ENCODE data around the gene ADCK1. TPM values are rescaled to one million over a fixed set of nuclear protein-coding genes. Genes with fewer than 3 reads are reported as not detected.
"Not testable (repeated sequence)": the region's sequence is repeated elsewhere in the genome, so short reads cannot be mapped to it uniquely, and the experiment has no call there.

ADCK1 gene
- total RNA-seq, 2 donors from 2014 or later: 4.7 to 5.1 TPM

DNA sequence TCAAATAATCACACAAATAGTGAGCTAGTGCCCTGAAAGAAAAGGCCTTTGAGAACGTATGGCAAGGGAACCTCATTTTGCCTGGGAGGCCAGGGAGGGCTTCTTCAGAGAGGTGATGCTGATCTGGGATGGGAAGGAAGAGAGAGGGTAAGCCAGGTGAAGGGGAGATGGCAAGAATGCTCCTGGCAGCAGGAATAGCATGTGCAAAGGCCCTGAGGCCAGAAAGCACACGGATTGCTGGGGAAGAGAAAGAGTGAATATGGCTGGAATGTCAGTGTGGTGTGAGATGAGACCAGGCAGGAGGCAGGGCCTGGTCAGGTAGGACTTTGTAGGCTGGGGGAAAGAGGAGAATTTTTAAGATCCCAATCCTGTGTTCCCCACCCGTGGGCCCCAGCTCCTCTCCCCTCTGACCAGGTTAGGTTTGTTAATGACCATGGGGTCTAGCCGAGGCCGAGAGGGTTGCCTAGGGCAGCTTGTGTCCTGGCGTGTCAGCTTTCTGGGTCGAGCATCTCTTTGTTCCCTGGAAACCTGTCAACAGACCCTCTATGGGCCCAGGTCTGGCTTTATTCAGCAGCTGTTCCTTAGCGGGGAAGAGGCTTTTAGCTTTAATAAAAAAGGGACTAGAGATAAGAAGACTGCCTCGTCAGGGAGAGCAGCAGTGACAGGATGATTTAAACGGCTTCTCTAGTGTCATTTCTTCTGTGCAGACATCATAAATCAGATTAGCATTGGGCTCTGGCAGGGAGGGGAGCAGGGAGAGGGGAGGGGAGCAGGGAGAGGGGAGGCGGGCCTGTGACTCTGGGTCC is 123.4 kb downstream of the ADCK1 start:
- DNase-seq: no peak

DNA sequence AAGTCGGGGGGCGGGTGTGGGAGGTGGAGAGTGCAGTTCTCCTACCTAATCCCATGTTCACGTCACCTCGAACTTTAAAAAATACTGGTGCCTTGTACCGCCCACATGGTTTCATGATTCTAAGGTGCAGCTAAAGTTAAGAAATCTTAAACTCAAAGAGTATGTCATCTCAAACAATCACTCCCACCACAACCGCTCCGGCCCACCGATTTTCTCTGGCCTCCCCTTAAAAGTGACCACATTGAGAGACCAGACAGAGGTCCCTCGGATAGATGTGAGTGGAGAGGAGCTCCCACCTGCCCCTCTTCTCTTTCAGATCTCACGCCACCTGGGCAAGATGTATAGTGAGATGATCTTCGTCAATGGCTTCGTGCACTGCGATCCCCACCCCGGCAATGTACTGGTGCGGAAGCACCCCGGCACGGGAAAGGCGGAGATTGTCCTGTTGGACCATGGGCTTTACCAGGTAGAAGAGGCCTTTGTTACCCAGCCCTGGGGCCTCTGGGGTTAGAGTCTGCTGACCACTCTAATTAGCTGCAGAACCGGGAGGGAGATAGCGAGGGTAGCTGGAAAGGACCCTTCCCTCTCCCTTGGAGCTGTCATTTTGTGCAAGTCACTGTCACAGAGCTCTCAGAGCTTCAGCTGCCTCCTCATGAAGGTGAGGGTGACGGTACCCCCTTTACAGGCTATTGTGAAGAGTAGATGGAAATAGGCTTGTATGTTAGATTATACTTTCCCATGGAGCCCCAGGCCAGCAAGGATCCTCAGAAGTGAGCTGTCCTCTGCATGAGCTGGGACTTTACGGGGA is 124.4 kb downstream of the ADCK1 start:
- ATAC-seq: no peak
- Mint-ChIP-seq H3K36me3 (ENCODE audit: low read depth) (peaks cover 7% of the 10 kb centered on the region), H3K27ac (no peak overlapping the region)

More for the DNA sequence above, 123.4 kb downstream of the ADCK1 start:
- no peaks in the 10 kb centered on the region for H3K4me1 Mint-ChIP-seq
- no peak for ATAC-seq
- no peak overlapping the region for H3K27ac Mint-ChIP-seq
- no peaks in the 10 kb centered on the region for H3K9me3 ChIP-seq (ENCODE audit: control insufficient read depth, low read length, poor library complexity, severe bottlenecking)
- H3K4me3 Mint-ChIP-seq: no peak overlapping the region
- peaks cover 7% of the 10 kb centered on the region for H3K36me3 Mint-ChIP-seq (ENCODE audit: low read depth)
- no peaks in the 10 kb centered on the region for H3K27me3 Mint-ChIP-seq

DNA sequence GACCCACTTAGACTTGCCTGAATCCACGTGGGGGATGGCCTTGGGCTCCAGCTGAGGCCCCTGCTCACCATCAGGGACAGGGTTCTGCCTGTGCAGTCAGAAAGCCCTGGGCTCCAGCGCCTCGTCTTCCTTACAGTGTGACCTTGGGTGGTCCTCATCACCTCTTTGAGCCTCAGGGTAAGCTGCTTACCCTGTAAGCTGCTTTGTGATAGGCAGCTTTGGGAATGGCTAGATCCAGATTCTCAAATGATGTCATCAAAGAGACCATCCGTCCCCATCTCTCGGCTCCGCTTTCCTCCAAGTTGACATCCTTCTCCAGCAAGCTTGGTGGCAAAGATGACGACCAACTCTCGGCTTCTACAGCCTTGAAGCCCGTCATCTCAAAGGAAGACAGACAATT is 127.0 kb downstream of the ADCK1 start:
- H3K27ac Mint-ChIP-seq: no peak overlapping the region
- ATAC-seq (no peak), DNase-seq (no peak)
- no peak overlapping the region for H3K4me3 Mint-ChIP-seq
- H3K36me3 Mint-ChIP-seq (ENCODE audit: low read depth): peaks cover 10% of the 10 kb centered on the region
- H3K9me3 ChIP-seq (ENCODE audit: control insufficient read depth, low read length, poor library complexity, severe bottlenecking): no peaks in the 10 kb centered on the region
- H3K27me3 Mint-ChIP-seq: no peaks in the 10 kb centered on the region
- H3K4me1 Mint-ChIP-seq: peaks cover 2% of the 10 kb centered on the region

More for the DNA sequence above, 124.4 kb downstream of the ADCK1 start:
- no peak overlapping the region for H3K4me3 Mint-ChIP-seq
- peaks cover 2% of the 10 kb centered on the region for H3K4me1 Mint-ChIP-seq
- no peak for DNase-seq
- H3K9me3 ChIP-seq (ENCODE audit: control insufficient read depth, low read length, poor library complexity, severe bottlenecking): no peaks in the 10 kb centered on the region
- no peaks in the 10 kb centered on the region for H3K27me3 Mint-ChIP-seq

DNA sequence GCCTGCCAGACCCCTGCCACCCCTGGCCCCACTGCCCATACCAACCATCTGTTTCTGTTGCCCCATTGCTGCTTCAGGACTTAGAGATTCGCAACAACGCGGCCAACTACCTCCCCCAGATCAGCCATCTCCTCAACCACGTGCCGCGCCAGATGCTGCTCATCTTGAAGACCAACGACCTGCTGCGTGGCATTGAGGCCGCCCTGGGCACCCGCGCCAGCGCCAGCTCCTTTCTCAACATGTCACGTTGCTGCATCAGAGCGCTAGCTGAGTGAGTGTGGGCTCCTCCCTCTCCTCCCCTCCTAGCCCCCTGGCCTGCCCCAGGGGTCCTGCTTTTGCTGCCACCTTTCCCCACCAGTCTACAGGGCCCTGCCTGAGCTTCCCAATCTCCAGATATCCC is 131.5 kb downstream of the ADCK1 start:
- DNase-seq (no peak), ATAC-seq (no peak)
- Mint-ChIP-seq H3K27me3 (no peaks in the 10 kb centered on the region), H3K36me3 (ENCODE audit: low read depth) (peaks cover 13% of the 10 kb centered on the region), H3K4me3 (no peak overlapping the region), H3K4me1 (peaks cover 2% of the 10 kb centered on the region), H3K27ac (no peak overlapping the region)
- no peaks in the 10 kb centered on the region for H3K9me3 ChIP-seq (ENCODE audit: control insufficient read depth, low read length, poor library complexity, severe bottlenecking)

DNA sequence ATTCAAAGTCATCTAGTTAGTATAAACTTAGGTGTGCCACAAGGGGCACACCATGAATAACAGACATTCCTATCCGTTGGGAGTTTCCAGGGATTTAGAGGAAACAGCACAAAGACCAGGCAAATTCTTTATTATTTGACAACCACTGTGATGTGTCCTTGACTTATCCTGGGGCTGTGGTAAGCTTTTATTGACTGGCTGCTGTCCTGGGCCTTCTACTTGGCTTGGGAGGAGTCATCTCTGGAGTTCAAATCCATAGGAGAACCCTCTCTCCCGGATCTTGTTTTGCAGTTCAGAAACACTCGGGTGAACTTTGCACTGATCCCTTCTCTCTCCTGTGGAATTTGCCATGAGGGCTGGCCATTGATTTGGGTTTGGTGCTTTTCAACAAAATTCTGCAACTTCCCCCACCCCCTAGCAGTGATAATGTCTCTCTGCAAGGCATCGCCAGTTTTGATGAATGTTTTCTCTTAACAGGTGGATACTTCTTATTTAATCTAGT is 136.3 kb downstream of the ADCK1 start:
- Mint-ChIP-seq H3K27me3 (no peaks in the 10 kb centered on the region), H3K4me1 (no peaks in the 10 kb centered on the region), H3K27ac (no peak overlapping the region), H3K36me3 (ENCODE audit: low read depth) (peaks cover 7% of the 10 kb centered on the region), H3K4me3 (no peak overlapping the region)
- DNase-seq (no peak), ATAC-seq (no peak)
- H3K9me3 ChIP-seq (ENCODE audit: control insufficient read depth, low read length, poor library complexity, severe bottlenecking): no peaks in the 10 kb centered on the region

DNA sequence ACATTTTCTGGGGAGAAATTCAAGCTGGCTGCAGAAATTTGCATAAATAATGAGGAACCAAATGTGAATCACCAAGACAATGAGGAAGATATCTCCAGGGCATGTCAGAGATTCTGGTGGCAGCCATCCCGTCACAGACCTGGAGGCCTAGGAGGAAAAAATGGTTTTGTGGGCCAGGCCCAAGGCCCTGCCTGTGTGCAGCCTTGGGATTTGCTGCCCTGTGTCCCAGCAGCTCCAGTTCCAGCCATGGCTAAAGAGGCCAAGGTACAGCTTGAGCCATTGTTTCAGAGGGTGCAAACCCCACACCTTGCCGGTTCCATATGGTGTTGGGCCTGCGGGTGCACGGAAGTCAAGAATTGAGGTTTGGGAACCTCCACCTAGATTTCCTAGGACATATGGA is 147.5 kb downstream of the ADCK1 start:
- Mint-ChIP-seq H3K4me1 (no peaks in the 10 kb centered on the region), H3K4me3 (no peak overlapping the region), H3K36me3 (ENCODE audit: low read depth) (no peaks in the 10 kb centered on the region), H3K27me3 (no peaks in the 10 kb centered on the region), H3K27ac (no peak overlapping the region)
- no peak for ATAC-seq
- no peak for DNase-seq
- H3K9me3 ChIP-seq (ENCODE audit: control insufficient read depth, low read length, poor library complexity, severe bottlenecking): no peaks in the 10 kb centered on the region

DNA sequence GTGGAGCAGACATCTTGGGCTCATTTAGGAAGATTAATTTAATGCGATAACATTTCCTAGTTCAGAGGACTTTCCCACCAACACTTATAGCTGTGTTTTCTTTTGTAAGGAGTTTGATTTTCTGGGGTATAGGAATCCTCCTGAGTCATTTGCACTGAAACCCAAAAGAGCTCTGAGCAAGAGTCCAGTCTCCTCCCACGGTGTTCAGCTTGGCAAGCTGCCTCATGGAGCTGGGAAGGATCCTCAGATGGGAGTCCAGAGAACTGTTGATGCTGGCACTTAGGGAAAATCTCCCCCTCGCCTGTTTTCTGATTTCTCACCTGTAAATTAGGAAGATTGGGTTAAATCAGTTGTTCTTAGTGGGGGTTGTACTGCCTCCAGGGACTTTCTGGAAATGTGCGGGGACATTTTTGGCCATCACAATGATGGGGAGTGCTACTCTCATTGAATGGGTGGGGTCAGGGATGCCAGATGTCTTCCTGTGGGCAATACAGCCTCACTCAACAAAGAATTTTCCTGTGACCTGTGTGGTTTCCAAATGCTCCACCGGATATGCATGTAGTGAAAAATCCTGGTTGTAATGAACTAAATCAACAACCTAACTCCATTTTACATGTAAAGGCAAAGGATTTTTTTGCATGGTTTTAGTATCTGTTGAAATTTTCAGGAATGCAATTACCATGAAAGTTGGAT is 150.6 kb downstream of the ADCK1 start:
- no peaks in the 10 kb centered on the region for H3K9me3 ChIP-seq (ENCODE audit: control insufficient read depth, low read length, poor library complexity, severe bottlenecking)
- H3K4me1 Mint-ChIP-seq: no peaks in the 10 kb centered on the region
- ATAC-seq (no peak), DNase-seq (no peak)
- no peak overlapping the region for H3K4me3 Mint-ChIP-seq
- H3K27me3 Mint-ChIP-seq: no peaks in the 10 kb centered on the region
- H3K36me3 Mint-ChIP-seq (ENCODE audit: low read depth): no peaks in the 10 kb centered on the region
- H3K27ac Mint-ChIP-seq: no peak overlapping the region

DNA sequence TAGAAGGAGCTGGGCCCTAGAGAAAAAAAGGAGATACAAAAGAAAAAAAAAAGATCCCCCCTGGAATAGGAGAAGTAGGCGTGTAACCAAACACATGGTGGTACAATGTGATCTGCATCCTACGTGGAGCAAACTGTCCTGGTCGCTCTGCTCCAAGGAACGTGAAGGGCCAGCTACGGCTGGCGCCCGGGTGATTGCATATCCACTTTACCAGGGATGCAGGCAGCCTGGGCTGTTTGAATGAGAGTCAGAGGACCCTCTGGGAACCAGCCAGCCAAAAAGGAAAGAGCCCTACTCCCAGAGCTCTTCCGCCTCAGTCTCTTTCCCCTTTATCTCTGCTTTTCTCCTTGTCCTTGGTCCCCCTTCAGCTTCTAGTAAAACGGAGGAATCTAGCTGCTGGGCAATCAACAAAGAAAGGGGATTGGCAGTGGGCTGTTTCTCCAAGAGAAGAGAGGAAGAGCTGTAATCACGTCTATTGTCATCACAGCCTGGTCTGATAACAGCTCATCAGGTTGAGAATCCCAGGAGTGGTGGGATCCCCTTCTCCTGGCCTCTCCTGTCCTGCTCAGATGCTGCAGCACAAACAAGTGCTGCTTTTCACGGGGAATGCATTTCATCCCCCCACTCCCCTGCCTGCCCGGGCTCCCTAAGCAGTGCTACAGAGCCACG is 156.0 kb downstream of the ADCK1 start:
- Mint-ChIP-seq H3K27me3 (peaks cover 7% of the 10 kb centered on the region), H3K27ac (no peak overlapping the region), H3K4me3 (no peak overlapping the region), H3K36me3 (ENCODE audit: low read depth) (no peaks in the 10 kb centered on the region), H3K4me1 (no peaks in the 10 kb centered on the region)
- DNase-seq (no peak), ATAC-seq (no peak)
- no peaks in the 10 kb centered on the region for H3K9me3 ChIP-seq (ENCODE audit: control insufficient read depth, low read length, poor library complexity, severe bottlenecking)

DNA sequence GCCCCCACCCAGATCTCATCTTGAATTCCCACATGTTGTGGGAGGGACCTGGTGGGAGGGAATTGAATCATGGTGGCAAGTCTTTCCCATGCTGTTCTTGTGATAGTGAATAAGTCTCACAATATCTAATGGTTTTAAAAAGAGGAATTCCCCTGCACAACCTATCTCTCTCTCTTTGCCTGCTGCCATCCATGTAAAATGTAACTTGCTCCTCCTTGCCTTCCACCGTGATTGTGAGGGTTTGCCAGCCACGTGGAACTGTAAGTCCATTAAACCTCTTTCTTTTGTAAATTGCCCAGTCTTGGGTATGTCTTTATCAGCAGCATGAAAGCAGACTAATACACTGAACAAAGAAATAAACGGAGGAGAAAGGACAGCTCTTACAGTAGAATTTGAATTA is 159.8 kb downstream of the ADCK1 start:
- peaks cover 36% of the 10 kb centered on the region for H3K27me3 Mint-ChIP-seq
- H3K27ac Mint-ChIP-seq; DNase-seq; H3K9me3 ChIP-seq (ENCODE audit: control insufficient read depth, low read length, poor library complexity, severe bottlenecking); H3K4me3 Mint-ChIP-seq; H3K4me1 Mint-ChIP-seq; ATAC-seq; H3K36me3 Mint-ChIP-seq (ENCODE audit: low read depth): not testable (repeated sequence)

DNA sequence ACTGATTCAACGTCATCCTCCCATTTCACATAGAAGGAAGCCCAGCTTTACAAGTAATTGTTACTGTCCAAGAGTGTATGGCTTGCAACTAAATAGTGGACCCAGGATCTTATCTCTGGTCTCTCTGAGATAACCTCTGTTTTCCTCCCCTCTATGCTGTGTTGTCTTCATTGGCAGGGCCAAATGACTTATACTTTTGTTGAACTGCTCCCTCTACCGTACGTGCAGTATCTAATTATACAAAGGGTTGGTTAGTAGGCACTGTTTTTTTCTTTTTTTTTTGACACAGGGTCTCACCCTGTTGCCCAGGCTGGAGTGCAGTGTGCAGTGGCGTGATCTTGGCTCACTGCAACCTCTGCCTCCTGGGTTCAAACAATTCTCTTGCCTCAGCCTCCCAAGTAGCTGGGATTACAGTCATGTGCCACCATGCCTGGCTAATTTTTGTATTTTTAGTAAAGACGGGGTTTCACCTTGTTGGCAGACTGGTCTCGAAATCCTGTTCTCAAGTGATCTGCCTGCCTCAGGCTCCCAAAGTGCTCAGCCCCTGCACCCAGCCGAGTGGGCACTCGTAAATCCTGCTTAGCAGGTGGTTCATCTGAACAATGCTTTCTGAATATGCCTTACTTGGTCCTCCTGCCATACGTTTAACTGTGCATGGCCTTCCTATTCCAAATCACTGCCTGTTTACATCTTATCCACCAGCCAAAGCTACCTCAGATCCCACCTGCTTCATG is 162.1 kb downstream of the ADCK1 start:
- DNase-seq: no peak
- H3K9me3 ChIP-seq (ENCODE audit: control insufficient read depth, low read length, poor library complexity, severe bottlenecking): no peaks in the 10 kb centered on the region
- no peak for ATAC-seq
- no peak overlapping the region for H3K4me3 Mint-ChIP-seq
- peaks cover 44% of the 10 kb centered on the region for H3K27me3 Mint-ChIP-seq
- H3K27ac Mint-ChIP-seq: no peak overlapping the region
- no peaks in the 10 kb centered on the region for H3K36me3 Mint-ChIP-seq (ENCODE audit: low read depth)
- H3K4me1 Mint-ChIP-seq: peaks cover 2% of the 10 kb centered on the region

DNA sequence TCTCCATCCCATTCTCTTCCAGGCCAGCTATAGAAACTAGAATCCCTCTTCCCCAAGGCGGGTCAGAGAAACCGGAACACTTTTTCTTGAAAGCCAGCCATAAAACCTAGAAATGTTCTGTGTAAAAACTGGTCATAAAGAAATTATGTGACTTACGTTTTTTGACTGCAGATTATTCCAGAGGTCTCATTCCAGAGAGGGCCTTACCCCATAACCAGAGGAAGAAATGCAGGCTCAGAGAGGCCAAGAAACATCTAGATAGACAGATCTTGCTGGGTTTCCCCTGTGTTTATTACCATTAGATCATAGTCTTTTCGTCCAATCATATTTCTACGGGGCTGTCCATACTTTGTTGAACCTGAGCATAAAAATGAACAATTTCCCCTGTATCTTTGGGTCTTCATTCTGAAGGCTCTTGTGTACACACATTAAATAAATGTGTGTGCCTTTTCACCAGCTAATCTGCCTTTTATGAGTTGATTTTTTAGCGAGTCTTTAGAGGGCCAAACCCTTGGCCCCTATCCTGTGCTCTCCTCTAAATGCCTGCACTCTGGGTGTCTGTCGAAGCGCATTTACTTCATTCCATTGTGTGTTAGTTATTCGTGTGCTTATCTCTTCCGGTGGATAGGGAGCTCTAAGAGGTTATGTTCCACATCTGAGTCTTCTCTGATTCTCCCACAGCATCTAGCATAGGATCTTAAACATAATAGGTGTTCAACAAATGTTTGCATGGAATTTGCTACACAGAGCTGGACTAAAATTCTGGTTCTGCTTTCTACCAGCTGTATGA is 163.0 kb downstream of the ADCK1 start:
- H3K36me3 Mint-ChIP-seq (ENCODE audit: low read depth): no peaks in the 10 kb centered on the region
- H3K27me3 Mint-ChIP-seq: peaks cover 51% of the 10 kb centered on the region
- peaks cover 2% of the 10 kb centered on the region for H3K4me1 Mint-ChIP-seq
- H3K4me3 Mint-ChIP-seq: no peak overlapping the region
- ATAC-seq: no peak
- H3K27ac Mint-ChIP-seq: no peak overlapping the region
- no peaks in the 10 kb centered on the region for H3K9me3 ChIP-seq (ENCODE audit: control insufficient read depth, low read length, poor library complexity, severe bottlenecking)
- DNase-seq: no peak

DNA sequence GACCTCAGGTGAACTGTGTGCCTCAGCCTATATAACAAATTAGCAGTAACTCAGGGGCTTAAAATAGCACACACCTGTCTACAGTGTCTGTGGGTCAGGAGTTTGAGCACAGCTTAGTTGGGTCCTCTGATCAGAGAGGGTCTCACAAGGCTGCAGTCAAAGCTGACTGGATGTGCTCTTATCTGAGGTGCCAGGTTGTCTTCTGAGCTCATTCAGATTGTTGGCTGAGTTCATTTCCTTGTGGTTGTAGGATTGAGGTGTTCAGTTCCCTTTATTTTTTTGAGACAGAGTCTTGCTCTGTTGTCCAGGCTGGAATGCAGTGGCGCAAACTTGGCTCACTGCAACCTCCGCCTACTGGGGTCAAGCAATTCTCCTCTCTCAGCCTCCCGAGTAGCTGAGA is 164.7 kb downstream of the ADCK1 start:
- DNase-seq (no peak), ATAC-seq (no peak)
- no peak overlapping the region for H3K4me3 Mint-ChIP-seq
- peaks cover 68% of the 10 kb centered on the region for H3K27me3 Mint-ChIP-seq
- no peak overlapping the region for H3K27ac Mint-ChIP-seq
- H3K36me3 Mint-ChIP-seq (ENCODE audit: low read depth): no peaks in the 10 kb centered on the region
- H3K9me3 ChIP-seq (ENCODE audit: control insufficient read depth, low read length, poor library complexity, severe bottlenecking): no peaks in the 10 kb centered on the region
- H3K4me1 Mint-ChIP-seq: peaks cover 2% of the 10 kb centered on the region
